ENCODE data around the gene OPTC. TPM values are rescaled to one million over a fixed set of nuclear protein-coding genes. Genes with fewer than 3 reads are reported as not detected.

OPTC gene
- total and polyA plus RNA-seq, 8 donors, result not detected

GRCh38 chr1:203547147-203547546 lies 53.2 kb downstream of the OPTC start:
- H3K27ac ChIP-seq, result no peak overlapping the region
- no peaks in the 10 kb centered on the region for H3K4me1 ChIP-seq
- H3K9me3 ChIP-seq, result no peaks in the 10 kb centered on the region
- intact Hi-C loops (cut with DNase I), result no loop called here
- no peak for FAIRE-seq
- no peak overlapping the region for H3K4me3 ChIP-seq
- no peaks in the 10 kb centered on the region for H3K36me3 ChIP-seq
- peaks cover 0 to 4% (median 0%) of the 10 kb centered on the region in 4 donors for H3K27me3 ChIP-seq
- ATAC-seq, result no peak
- no peak for DNase-seq
- WGBS, 2 donors, result 93 to 96% methylated on average over 4 of the region's 4 CpGs
- no peak for TF ChIP-seq CTCF (IDR thresholded peaks at IDR 0.05)

- intact Hi-C loops (cut with DNase I), result no loop called here
- 81 to 86% methylated on average over 8 of the region's 8 CpGs for WGBS, 2 donors
- no peak for FAIRE-seq
These were observed 53.9 kb downstream of the OPTC start for GRCh38 chr1:203547771-203548421.

GRCh38 chr1:203548892-203549291 lies 54.9 kb downstream of the OPTC start:
- DNase-seq, result no peak
- TF ChIP-seq CTCF (IDR thresholded peaks at IDR 0.05), result no peak
- no peak overlapping the region for H3K4me3 ChIP-seq
- intact Hi-C loops (cut with DNase I), result no loop called here
- peaks cover 0 to 4% (median 0%) of the 10 kb centered on the region in 4 donors for H3K27me3 ChIP-seq
- no peak for FAIRE-seq
- 81 to 85% methylated on average over 2 of the region's 2 CpGs for WGBS, 2 donors
- no peaks in the 10 kb centered on the region for H3K9me3 ChIP-seq
- no peaks in the 10 kb centered on the region for H3K36me3 ChIP-seq
- no peaks in the 10 kb centered on the region for H3K4me1 ChIP-seq
- no peak overlapping the region for H3K27ac ChIP-seq
- no peak for ATAC-seq

More at GRCh38 chr1:203547771-203548421, 53.9 kb downstream of the OPTC start:
- DNase-seq (no peak), ATAC-seq (peak in 1 of 4 donors; percentile 14)
- Histone ChIP-seq H3K9me3 (no peaks in the 10 kb centered on the region), H3K4me1 (no peaks in the 10 kb centered on the region), H3K27me3 (peaks cover 0 to 4% (median 0%) of the 10 kb centered on the region in 4 donors), H3K36me3 (no peaks in the 10 kb centered on the region), H3K4me3 (no peak overlapping the region), H3K27ac (no peak overlapping the region)
- TF ChIP-seq CTCF (IDR thresholded peaks at IDR 0.05), result no peak

GRCh38 chr1:203549309-203549708 lies 55.4 kb downstream of the OPTC start:
- no peaks in the 10 kb centered on the region for H3K4me1 ChIP-seq
- intact Hi-C loops (cut with DNase I), result no loop called here
- TF ChIP-seq CTCF (IDR thresholded peaks at IDR 0.05), result no peak
- peaks cover 0 to 2% (median 0%) of the 10 kb centered on the region in 4 donors for H3K27me3 ChIP-seq
- no peaks in the 10 kb centered on the region for H3K36me3 ChIP-seq
- ATAC-seq (no peak), FAIRE-seq (no peak), DNase-seq (no peak)
- H3K4me3 ChIP-seq, result no peak overlapping the region
- 93 to 100% methylated on average over 2 of the region's 2 CpGs for WGBS, 2 donors
- H3K9me3 ChIP-seq, result no peaks in the 10 kb centered on the region
- H3K27ac ChIP-seq, result no peak overlapping the region

- WGBS, 2 donors, result 94 to 95% methylated on average over 1 of the region's 1 CpG
- H3K27me3 ChIP-seq, result no peaks in the 10 kb centered on the region
- H3K4me1 ChIP-seq, result no peaks in the 10 kb centered on the region
- no peak for ATAC-seq
- H3K9me3 ChIP-seq, result no peaks in the 10 kb centered on the region
- DNase-seq, result no peak
- H3K36me3 ChIP-seq, result no peaks in the 10 kb centered on the region
- TF ChIP-seq CTCF (IDR thresholded peaks at IDR 0.05), result no peak
- intact Hi-C loops (cut with DNase I), result no loop called here
- no peak for FAIRE-seq
- no peak overlapping the region for H3K4me3 ChIP-seq
- no peak overlapping the region for H3K27ac ChIP-seq
These were observed 56.9 kb downstream of the OPTC start for GRCh38 chr1:203550846-203551245.
